Stimulated activated CD4-positive, alpha-beta T cell treated with anti-CD3 and anti-CD28 coated beads, TNF-alpha, amount 100 ng/mL, for 48 hours (primary cell): Measurements from ENCODE around the gene BCAP29.

ENCODE experiments used
- DNase-seq, 3 donors: peaks; one replicate each; pipeline ENCODE4 v3.0.0-alpha.2; 2020; ENCODE audit warnings: low read depth in 3 of 3

The BCAP29 gene

GRCh38 chr7:107667341-107667740, 87.3 kb downstream of the BCAP29 start:
- DNase-seq: no peak

DNA sequence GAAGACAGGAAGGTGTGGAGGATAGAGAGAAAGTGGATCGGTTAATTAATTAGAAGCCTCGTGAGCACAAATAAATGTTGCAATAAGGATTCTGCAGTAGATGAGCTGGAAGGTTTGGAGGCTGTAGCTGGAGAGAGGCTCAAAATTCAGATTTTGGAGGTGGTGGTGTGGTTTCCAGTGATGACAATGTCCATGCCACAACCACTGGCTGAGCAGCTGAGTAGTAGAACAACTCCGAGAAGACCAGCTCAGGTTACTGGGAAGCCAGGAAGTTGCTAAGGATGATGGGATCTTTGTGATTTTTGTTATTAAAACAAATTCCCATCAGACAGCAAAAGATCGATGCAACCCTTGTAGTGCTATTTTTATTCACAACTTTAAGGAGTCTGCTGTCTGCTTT, 88.2 kb downstream of the BCAP29 start:
- DNase-seq: no peak
